HS-27A (cell line): ENCODE data around the gene TEF.

Experiments
- DNase-seq: peaks from one replicate; pipeline ENCODE4 v3.0.0-alpha.2; 2012; ENCODE audit warnings: low read depth, missing footprints

The TEF gene

DNA sequence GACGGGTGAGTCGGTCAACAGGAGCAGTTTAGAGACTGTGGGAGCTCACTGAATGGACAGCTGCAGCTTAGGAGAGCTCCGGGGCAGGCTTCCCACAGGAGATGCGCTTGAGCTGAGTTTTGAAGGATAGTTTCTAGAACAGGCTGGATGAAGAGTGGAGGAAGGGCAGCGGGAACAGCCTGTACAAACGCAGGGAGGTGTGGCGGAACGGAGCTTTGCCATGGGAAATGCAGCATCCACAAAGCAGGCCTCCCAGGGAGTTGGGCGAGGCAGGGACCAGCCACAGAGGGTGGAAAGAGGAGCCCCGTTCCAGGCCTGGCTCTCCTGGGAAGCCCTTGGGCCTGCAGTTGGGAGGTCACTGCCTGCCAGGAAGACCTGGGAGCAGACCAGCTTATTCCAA lies 26.8 kb upstream of the TEF start:
- DNase-seq: no peak

- DNase-seq: no peak
These were observed 25.8 kb upstream of the TEF start for GRCh38 chr22:41355895-41356294.

DNA sequence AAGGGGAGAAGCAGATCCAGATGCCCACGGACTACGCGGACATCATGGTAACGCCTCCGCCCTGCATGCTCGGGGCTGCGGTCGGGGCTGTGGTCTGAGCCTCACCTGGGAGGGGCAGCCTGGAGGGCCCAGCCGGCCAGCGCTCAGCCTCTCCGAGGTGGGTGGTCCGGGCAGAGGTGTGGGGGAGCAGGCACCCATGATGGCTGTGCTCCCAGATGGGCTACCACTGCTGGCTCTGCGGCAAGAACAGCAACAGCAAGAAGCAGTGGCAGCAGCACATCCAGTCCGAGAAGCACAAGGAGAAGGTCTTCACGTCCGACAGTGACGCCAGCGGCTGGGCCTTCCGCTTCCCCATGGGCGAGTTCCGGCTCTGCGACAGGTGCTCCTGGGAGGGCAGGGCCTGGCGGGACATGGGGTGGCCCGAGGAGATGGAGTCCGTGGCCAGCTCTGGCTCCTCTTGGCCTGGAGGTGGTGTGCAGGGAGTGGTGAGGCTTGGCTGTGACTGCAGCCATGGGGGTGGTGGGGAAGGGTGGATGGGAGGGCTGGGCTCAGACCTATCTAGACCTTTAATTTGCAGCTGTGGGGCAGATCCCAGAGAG lies 25.2 kb upstream of the TEF start:
- no peak for DNase-seq

- no peak for DNase-seq
These were observed 24.6 kb upstream of the TEF start for GRCh38 chr22:41357191-41357590.

GRCh38 chr22:41358927-41359326 lies 22.8 kb upstream of the TEF start:
- DNase-seq: no peak

DNA sequence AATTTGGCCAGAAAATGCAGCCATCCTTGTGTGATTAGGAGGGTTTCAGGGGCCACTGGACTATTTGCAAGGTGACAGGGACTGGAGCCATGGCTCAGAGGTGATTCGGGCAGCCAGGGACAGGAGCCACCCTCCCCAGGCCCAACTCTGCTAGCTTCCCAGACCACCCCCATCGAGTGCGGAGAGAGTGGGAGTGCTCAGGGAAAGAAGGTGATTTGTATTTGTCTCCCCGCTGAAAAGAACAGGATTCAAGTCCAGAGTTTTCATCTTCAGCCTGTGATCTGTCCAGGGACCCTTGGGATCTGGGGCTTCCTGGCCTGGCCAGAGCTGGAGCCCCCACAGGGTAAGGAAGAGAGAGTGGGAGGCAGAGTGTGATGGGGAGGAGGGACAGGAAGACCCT lies 22.4 kb upstream of the TEF start:
- DNase-seq: no peak

GRCh38 chr22:41360126-41360525 lies 21.6 kb upstream of the TEF start:
- no peak for DNase-seq

DNA sequence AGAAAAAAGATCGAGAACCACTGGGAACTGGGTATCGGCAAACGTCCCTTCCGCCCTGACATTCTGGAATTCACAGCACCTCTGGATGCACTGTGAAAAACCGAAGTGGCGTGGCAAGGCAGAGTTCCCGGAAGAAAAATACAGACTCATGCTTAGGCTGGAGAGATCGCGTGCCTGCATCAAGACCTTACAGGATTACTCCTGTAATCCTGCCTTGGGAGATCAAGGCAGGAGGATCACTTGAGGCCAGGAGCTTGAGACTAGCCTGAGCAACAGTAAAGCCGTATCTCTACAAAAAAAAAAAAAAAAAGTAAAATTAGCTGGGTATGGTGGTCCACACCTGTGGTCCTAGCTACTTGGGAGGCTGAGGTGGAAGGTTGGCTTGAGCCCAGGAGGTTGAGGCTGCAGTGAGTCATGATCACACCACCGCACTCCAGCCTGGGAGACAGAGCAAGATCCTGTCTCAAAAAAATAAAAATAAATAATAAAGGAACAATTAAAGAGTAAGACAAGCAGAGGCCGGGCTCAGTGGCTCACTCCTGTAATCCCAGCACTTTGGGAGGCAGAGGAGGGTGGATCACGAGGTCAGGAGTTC lies 19.9 kb upstream of the TEF start:
- DNase-seq: no peak

- DNase-seq: no peak
These were observed 19.1 kb upstream of the TEF start for GRCh38 chr22:41362615-41363014.

DNA sequence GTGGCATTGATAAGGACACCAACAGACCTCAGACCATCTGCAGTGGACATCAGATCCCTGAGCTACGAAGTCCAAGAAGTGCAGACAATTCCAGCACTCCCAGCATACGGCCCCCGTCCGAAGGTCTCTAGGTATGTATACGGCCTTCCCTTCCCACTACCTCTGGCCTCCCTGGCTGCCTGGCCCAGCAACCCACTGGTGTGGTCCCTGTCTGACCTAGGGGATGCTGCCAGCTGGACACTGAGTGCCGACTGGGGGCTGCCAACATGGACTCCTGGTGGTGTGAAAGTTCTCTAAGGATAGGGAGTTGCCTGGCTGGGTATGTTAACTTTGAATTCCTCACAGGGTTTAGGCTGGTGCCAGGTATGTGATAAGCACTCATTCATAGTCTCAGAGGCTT lies 17.5 kb upstream of the TEF start:
- no peak for DNase-seq

GRCh38 chr22:41364955-41365354 lies 16.8 kb upstream of the TEF start:
- no peak for DNase-seq

DNA sequence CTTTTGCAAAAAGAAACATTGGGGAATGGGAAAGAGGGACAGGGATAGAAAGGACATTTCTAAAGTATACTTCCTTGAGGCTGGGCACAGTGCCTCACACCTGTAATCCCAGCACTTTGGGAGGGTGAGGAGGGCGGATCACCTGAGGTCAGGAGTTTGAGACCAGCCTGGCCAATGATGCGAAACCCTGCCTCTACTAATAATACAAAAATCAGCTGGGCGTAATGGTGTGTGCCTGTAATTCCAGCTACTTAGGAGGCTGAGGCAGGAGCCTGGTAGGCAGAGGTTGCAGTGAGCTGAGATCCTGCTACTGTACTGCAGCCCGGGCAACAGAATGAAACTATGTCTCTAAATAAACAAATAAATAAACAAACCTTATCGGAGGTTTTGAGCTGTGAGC lies 16.3 kb upstream of the TEF start:
- no peak for DNase-seq

GRCh38 chr22:41366323-41367029 lies 15.3 kb upstream of the TEF start:
- no peak for DNase-seq

GRCh38 chr22:41367039-41367679 lies 14.6 kb upstream of the TEF start:
- DNase-seq: peak; percentile 64

DNA sequence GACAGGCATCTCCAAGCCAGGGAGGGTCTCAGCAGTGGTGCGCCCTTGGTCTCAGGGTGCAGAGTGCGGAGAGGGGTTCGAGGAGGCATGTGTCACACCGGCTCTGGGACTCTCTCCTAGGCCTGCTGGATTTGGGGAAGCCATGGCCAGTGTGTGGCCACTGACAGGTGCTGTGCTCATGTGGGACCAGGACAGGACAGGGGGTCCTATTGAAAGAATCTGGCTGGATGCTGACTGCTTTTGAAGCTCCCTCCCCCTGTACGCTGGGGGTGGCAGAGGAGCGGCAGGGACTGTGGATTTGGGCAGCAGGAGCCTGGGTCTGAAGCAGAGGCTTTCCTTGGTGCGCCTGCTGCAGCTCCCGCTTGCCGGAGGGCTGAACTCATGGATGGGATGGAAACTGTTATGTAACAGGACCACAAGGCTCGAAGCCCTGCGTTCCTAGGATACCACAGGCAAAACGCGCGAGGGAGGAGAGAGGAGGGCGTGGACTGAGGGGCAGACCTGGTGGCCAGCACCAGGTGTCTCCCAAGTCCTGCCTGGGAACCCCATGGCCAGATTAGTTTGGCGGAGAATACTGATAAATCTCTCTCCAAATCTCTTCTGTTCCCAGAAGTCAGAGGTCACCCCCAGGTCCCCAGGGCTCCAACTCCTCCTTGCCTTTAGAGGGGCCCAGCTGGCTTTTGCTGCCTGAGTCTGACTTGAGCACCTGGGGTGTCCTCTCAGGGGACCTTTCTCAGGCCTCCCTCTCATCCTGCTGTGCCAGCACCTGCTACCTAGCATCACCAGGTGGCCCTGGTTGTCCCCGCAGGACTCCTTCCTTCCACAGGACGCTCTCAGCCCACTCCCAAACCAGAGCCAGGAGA lies 13.8 kb upstream of the TEF start:
- no peak for DNase-seq

- no peak for DNase-seq
These were observed 13.0 kb upstream of the TEF start for GRCh38 chr22:41368543-41369423.

DNA sequence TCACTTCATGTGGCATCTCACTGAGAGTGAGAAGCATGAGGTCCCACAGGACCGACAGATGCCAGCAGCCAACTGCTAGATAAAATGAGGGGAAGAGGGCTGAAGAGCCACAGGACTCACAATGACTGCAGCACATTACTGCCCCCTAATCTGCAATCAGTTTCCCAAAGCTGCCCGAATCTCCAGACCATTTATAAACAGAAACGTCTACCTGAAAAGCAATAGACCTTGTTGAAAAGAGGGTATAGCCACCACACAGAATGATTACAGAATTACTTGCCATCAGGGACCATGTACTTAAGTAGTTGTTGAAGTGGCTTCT lies 12.4 kb upstream of the TEF start:
- no peak for DNase-seq

GRCh38 chr22:41369837-41370236 lies 11.9 kb upstream of the TEF start:
- DNase-seq: no peak

GRCh38 chr22:41377846-41378245 lies 3.9 kb upstream of the TEF start:
- DNase-seq: no peak

DNA sequence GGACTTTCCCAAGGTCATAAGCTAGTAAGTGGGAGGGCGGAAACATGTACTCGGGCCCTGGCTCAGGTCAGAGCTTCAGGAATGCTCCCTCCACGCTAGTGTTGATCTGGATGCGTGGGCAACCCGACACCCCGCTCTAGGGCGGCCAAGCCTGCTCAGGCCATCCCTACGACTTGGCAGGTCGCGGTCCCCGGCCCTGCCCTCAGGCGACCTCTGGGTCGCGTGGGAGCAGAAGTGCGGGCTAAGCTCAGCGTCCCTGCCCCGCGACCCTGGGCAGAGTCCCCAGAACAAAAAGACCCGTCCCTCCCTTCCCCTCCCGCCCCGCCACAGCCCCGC lies 781 bp upstream of the TEF start:
- peak; percentile 42 for DNase-seq

DNA sequence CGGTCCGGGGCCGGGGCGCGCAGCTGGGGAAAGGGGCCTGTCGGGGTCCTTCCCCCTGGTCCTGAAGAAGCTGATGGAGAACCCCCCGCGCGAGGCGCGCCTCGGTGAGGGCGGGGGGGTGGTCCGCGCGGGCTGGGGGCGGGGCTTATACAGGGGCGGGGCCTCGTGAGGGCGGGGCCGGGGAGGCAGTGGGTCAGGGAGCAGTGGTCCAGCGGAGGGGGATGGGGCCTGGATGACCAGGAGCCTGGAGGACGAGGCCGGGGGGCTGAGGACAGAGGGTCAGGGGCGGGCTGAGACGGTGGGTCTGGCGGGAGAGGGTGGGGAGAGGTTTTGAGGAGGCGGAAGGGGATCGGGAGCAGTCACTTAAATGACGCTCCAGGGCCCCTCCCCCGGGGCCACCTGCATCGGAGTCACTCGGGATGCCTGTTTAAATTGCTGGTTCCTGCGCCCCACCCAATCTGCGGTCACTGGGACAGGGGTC lies 396 bp downstream of the TEF start:
- DNase-seq: no peak
